Measurements from ENCODE around the gene CRACR2B.

CRACR2B gene

DNA sequence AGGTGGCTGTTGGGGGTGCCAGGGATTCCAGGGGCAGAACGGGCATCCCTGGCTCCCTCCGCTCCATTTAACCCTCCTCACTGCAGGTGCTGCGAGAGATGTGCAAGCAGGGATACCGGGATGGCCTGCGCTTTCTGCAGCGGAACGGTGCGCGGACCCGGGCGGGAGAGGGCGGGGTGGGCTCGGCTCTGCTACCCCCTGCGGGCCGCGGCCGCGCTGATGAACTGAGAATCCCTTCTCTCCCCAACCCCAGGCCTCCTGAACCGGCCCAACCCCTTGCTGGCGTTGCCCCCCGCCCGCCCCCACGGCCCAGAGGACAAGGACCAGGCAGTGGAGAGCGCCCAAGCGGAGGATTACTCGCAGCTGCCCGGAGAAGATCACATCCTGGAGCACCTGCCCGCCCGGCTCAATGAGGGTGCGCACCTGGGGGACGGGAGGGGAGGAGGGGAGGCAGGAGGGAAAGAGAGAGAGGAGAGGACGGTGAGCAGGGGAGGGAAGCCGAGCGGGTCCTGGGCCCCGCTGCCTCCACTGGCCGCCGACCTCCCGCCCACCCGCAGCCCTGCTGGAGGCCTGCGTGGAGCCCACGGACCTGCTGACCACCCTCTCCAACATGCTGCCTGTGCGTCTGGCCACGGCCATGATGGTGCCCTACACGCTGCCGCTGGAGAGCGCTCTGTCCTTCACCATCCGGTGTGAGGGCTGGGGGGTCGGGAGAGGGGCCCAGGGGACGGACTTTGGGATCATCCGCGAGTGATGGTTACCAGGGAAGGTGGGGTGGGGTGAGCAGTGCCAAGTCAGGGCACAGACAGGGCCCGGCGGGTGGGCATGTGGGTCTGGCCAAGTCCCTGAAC is 4.1 kb upstream of the CRACR2B start:
- no peak overlapping the region for H3K4me3 ChIP-seq (ENCODE audit: low read length)
- no peak for DNase-seq (ENCODE audit: low read depth, low spot score)

DNA sequence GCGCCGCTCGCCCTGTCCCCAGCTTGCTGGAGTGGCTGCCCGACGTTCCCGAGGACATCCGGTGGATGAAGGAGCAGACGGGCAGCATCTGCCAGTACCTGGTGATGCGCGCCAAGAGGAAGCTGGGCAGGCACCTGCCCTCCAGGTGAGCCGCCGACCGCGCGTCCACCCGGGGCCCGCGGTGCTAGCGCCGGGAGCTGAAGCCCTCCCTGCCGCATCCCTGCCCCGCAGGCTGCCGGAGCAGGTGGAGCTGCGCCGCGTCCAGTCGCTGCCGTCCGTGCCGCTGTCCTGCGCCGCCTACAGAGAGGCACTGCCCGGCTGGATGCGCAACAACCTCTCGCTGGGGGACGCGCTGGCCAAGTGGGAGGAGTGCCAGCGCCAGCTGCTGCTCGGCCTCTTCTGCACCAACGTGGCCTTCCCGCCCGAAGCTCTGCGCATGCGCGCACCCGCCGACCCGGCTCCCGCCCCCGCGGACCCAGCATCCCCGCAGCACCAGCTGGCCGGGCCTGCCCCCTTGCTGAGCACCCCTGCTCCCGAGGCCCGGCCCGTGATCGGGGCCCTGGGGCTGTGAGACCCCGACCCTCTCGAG is 3.3 kb upstream of the CRACR2B start:
- no peak overlapping the region for H3K4me3 ChIP-seq (ENCODE audit: low read length)
- no peak for DNase-seq (ENCODE audit: low read depth, low spot score)

DNA sequence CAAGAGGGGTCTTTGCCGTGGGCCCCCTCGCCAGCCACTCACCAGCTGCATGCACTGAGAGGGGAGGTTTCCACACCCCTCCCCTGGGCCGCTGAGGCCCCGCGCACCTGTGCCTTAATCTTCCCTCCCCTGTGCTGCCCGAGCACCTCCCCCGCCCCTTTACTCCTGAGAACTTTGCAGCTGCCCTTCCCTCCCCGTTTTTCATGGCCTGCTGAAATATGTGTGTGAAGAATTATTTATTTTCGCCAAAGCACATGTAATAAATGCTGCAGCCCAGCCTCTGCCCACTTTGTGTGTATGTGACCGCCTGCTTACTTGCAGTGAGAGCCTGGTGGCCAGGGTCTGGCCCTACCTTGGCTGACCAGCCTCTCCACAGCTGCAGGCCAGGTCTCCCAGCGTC is 2.8 kb upstream of the CRACR2B start:
- DNase-seq (ENCODE audit: low read depth, low spot score), result no peak
- no peak overlapping the region for H3K4me3 ChIP-seq (ENCODE audit: low read length)

DNA sequence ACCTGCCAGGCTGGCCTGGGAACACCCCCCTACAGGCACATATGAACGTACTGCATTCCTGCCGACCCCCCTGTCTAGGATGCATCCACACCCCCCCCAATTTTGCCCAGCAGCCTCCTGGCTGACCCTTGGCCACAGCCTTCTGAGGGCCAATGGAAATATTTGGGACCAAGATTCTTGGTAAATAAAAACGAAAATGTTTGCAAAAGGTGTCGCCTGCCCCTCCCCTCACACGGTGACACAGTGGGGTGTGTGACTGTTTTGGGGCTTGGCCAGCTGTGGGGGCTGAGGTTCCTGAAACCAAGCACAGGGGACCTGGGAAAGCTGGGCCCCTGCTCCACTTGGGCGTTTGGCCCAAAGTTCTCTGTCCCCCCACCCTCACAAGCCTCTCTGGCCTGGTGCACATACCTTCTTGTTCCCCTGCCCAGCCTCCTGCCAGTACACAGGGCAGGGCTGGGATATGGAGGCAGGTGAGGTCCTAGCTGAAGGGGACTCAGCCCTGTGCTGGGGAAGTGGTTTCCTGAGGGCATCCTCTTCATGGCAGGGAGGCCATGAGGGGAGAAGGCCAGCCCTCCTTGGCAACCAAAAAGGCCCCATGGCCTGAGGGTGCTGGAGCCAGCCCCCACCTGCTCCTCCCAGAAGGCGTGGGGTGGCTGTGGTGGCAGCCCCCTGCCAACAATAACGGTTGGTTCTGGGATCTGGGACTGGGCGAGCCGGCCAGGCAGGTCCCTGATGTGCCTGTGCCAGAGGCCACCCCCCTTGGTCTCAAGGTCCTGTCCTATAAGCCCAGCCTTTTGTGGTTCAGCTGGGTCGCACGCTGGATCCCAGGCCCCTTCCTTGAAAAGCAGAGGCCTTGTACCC is 2.1 kb upstream of the CRACR2B start:
- DNase-seq (ENCODE audit: low read depth, low spot score), result no peak

DNA sequence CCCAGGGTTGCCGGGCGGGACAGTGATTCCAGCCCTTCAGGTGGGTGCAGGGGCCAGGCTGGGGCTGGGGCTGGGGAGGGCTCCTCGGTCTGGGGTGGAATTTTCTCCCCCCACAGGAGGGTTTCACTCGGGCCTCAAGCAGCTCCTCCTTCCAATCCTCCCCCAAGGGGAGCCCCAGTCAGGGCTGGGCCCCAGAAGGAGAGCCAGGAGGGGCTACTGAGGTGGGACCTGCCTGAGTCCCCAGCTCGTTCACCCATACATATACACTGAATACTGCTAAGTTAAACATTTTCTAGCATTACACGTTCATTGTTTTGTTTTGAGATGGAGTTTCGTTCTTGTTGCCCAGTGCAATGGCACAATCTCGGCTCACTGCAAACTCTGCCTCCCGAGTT is 1.5 kb upstream of the CRACR2B start:
- no peak for DNase-seq (ENCODE audit: low read depth, low spot score)

More for the DNA sequence above, 2.1 kb upstream of the CRACR2B start:
- no peak overlapping the region for H3K4me3 ChIP-seq (ENCODE audit: low read length)

DNA sequence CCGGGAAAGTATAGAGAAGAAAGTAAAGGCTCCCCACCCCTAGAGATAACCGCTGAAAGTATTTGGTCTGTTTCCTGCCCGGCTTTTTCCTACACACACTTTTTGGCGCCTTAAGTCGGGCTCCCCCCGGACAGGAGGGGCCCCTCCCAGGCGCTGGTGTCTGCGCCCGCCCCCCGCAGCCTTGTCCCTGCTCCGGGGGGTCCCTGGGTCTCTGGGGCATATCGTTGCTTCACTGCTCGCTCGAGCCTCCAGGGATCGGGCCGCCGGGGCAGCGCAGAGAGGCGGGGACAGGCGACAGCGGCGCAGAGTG is 928 bp upstream of the CRACR2B start:
- H3K4me3 ChIP-seq (ENCODE audit: low read length), result peak overlapping the region; percentile 40
- DNase-seq (ENCODE audit: low read depth, low spot score), result no peak

More for the DNA sequence above, 1.5 kb upstream of the CRACR2B start:
- H3K4me3 ChIP-seq (ENCODE audit: low read length), result no peak overlapping the region

DNA sequence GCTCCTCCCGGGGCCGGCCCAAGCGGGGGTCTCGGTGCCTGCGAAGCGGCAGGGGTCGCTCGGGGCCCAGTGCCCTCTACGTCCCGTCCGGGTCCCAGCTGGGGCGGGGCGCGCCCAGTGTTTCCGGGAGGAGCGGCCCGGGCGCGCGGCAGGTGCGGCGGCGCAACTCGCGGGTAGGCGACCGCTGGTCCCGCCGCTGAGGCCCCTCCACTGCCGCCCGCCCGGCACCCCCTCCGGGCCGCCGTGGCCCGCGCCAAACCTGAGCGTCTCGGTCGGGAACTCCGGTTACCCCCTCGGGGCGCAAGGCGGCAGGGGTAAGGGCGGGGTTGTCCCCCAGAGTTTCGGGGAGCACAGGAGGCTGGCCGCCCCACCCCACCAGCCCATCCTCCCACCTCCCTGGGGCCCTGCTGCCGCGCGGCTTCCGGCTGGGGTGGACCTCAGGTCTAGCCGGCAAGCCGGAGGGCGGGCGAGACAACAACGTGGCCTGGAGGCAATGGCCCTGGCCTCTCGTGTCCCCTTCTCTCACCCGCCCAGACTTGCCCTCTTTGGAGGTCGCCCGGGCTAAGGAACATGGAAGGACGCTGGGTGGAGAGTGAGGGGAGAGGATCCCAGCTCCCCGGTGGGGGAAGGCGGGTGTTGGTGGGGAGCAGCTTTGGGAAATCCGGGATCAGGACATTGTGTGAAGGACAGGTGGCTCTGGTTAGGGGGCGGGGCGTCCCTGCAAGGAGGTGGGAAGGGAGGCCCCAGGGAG is 398 bp upstream of the CRACR2B start:
- DNase-seq (ENCODE audit: low read depth, low spot score), result no peak
- H3K4me3 ChIP-seq (ENCODE audit: low read length), result peak overlapping the region; percentile 40

DNA sequence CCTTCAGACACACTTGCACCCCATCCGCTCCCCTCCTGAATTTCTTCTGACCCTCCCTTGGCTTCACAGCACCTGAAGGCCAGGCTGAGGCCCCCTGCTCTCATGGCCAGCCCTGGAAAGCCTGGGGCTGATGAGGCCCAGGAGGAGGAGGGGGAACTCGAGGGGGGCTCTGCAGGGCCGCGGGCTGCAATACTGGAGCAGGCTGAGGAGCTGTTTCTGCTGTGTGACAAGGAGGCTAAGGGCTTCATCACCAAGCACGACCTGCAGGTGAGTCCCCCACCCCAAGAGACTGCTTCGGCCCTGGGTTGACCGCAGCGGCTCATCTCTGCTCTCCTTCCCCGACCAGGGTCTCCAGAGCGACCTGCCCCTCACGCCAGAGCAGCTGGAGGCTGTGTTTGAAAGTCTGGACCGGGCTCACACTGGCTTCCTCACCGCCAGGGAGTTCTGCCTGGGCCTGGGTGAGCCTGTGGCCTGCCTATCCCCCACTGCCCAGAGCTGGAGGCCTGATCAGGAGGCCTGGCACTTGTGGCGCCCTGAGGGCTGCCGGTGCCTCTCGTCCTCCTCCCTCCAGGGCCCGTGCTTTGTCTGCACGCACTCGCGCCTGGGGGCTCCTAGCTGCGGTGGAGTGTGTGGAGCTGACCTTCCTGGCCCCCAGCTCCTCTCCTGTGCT is 922 bp downstream of the CRACR2B start:
- no peak for DNase-seq (ENCODE audit: low read depth, low spot score)
- no peak overlapping the region for H3K4me3 ChIP-seq (ENCODE audit: low read length)

DNA sequence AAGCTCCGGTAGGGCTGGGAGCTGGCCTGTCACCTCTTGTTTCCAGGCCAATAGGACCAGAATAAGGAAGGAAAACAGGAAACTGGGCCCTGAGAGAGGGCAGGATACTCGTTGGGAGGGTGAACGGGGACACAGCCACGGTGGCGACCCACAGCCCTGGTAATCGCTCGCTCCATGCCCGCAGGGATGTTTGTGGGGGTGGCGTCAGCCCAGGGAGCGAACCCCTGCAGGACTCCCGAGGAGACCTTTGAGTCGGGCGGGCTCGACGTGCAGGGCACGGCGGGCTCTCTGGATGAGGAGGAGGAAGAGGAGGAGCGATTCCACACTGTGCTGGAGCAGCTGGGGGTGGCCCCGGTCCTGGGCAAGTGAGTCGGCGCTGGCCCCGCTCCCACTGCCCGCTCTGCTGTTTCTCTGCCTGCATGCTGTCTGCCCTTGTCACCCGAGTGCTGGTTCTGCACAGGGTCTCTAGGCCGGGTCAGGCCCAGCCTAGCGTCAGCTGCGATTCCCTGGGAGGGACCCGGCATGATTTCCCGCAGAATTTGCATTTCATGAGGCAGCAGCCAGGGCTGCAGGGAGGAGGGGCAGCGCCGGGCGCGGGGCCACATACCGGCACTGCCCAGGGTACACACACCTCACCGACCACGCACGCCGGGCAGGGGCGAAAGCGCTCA is 1.6 kb downstream of the CRACR2B start:
- no peak for DNase-seq (ENCODE audit: low read depth, low spot score)
- no peak overlapping the region for H3K4me3 ChIP-seq (ENCODE audit: low read length)

DNA sequence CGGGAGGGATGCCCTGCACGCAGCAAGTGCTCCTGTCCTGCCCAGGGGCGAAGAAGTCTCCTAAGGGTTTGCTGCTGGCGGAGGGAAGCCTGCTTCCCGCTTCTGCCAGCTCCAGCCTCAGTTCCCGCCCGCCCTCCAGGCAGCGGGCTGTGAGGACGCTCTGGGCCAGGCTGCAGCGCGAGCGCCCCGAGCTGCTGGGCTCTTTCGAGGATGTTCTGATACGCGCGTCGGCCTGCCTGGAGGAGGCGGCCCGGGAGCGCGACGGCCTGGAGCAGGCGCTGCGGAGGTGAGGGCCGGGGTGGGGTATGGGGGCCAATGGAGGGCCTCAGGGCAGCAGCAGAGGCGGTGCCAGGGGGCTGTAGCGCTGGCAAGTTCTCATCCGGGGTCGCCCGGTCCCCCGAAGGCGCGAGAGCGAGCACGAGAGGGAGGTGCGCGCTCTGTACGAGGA is 2.2 kb downstream of the CRACR2B start:
- no peak overlapping the region for H3K4me3 ChIP-seq (ENCODE audit: low read length)
- no peak for DNase-seq (ENCODE audit: low read depth, low spot score)

DNA sequence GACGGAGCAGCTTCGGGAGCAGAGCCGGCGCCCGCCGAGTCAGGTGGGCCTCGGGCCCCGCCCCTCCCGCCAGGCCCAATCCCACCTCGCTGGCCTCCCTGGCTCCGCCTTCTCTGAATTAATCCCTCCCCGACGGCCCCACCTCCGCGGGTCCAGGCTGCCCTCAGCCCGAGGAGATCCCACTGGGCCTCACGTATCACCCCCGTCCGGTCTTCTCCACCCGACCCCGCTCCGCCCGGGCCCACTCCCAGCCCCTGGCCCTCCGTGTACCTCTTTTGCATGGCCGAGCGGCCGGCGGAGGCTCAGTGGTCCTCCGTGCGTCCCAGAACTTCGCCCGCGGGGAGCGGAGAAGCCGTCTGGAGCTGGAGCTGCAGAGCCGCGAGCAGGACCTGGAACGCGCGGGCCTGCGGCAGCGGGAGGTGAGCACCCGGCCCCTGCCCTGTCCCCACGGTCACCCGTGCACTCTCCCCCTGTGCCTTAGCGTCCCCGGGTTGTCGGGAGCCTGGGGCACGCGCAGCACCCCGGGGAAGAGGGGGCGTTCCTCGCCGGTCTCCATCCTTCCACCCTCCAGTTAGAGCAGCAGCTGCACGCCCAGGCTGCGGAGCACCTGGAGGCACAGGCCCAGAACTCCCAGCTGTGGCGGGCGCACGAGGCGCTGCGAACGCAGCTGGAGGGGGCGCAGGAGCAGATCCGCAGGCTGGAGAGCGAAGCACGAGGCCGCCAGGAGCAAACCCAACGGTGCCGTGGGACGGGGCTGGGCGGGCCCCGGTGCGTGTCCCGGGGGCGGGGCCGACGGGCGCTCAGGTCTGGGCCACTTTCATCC is 2.8 kb downstream of the CRACR2B start:
- peak; percentile 44 for DNase-seq (ENCODE audit: low read depth, low spot score)
- no peak overlapping the region for H3K4me3 ChIP-seq (ENCODE audit: low read length)

DNA sequence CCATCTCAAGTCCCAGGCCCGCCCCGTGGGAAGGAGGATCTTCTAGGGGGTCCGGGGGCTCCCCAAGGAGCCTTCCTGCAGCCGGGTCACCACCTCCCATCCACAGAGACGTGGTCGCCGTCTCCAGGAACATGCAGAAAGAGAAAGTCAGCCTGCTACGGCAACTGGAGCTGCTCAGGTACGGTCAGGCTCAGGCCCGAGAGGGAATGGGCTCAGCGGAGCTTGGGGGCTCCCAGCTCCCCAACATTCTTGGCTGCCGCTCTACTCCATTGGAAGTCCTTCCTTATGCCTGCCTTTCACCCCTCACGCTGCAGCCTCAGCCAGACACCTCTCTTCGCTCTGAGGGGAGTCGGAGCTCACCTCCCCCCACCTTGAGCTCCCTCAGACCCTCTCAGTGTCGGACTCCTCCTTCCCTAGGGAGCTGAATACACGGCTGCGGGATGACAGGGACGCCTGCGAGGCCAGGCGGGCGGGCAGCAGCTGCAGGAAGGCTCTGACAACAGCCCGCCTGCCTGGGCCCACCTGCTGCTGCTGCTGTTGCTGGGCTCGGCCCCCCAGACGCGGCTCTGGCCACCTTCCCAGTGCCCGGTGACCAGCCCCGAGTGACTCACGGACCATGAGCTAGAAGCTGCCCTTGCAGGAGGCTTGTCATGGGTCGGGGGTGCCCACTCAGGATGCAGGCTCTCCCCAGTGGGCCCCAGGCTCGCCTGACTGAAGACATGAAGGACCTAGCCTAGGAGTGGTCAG is 3.6 kb downstream of the CRACR2B start:
- H3K4me3 ChIP-seq (ENCODE audit: low read length), result no peak overlapping the region

DNA sequence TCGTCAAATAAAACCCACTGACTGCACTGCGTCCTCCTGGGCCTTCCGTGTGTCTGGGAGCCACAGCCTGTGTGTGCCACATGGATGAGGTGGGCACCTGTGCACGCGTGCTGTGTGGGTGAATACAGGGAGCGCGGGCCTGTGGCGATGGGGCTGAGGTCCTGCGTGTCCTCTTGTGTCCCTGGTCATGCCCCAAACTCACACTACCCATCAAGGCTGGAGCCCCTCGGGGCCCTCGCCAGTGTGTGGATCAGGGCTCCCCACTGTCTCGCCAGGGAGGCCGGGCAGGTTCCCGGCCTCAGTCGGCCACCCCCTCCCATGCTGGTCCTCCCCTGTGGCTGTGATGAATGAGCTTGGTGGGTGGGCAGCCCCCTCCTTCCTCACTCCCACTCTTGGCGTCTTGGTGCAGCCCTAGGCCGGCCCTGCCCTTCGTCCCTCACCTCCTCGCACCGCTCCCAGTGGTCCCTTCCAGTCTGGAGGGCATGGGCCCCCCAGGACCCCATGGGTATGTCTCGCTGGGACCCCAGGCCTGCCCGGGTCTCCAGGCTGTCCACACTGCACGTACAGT is 4.3 kb downstream of the CRACR2B start:
- peak overlapping the region; percentile 45 for H3K4me3 ChIP-seq (ENCODE audit: low read length)

More for the DNA sequence above, 3.6 kb downstream of the CRACR2B start:
- DNase-seq (ENCODE audit: low read depth, low spot score), result no peak

DNA sequence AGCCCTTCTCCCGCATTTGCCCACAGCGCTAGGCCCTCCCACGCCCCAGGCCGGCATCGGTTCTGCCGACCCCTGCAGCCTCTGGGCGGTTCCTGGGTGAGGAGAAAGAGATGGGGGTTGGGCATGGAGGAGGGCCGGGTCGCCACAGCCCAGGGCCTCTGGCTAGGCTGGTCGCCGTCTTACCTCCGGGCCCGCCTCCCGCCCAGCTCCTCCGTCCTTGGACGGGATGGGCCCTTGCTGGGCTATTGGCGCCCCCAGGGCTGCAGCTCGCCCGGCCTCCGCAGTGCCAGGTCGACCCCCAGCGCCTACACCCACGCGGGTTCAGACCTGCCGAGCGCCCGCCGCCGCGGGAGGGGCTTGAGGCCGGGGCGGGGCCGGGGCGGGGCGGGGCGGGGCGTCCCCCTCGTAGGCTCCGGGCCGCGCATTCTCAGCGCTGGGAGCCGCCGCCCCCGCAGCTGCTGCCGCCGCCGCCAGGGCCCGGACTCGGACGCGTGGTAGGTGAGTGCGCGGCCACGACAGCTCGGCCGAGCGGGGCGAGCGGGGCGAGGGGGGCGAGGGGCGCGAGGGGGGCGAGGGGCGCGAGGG is 4.9 kb downstream of the CRACR2B start, which contains the start of gene CD151:
Gene CD151 (plus strand): TSS at position 424 of the 585 bp plus-strand sequence. CDS start 3,118 bp downstream, outside the sequence.
- DNase-seq (ENCODE audit: low read depth, low spot score), result no peak
- H3K4me3 ChIP-seq (ENCODE audit: low read length), result peak within 1 kb of the TSS; percentile 45

More for the DNA sequence above, 4.3 kb downstream of the CRACR2B start:
- DNase-seq (ENCODE audit: low read depth, low spot score), result no peak

DNA sequence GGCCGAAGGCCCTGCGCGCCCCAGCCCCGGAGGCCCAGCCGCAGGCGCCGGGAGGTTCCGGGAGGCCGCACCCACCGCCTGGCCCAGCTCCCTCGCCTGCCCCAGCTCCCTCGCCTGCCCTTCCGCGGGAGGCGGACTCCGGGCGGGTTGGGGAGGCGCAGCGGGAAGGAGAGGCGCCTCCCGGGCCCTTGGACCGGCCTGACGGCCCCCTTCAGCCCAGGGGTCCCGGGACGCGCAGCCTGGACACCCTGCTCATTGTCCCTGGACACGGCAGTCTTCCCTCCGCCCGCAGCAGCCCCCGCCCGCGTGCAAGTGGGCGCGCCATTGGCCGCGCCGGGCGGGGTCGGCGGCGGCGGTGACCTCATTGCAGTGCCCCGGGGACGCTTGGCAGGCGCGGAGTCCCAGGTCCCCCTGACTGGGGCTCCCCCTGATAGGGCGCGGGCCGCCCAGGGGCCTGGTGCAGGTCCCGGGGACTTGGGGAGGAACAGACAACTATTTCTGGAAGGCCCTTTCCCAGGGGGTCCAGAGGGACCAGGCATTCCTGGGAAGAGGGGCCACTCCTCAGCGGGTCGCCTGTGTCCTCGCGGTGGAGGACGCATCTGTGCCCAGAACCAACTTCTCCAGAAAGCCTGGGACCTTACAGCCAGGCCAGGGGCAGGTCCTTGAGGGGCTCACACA is 5.5 kb downstream of the CRACR2B start:
- no peak for DNase-seq (ENCODE audit: low read depth, low spot score)
- H3K4me3 ChIP-seq (ENCODE audit: low read length), result peak overlapping the region; percentile 38

Data from Jurkat, Clone E6-1 (cell line).